ENCODE data around the gene RNASEH1.

Gene RNASEH1
- 35.7 to 38.1 reads per million in 2 experiments for total RNA-seq

DNA sequence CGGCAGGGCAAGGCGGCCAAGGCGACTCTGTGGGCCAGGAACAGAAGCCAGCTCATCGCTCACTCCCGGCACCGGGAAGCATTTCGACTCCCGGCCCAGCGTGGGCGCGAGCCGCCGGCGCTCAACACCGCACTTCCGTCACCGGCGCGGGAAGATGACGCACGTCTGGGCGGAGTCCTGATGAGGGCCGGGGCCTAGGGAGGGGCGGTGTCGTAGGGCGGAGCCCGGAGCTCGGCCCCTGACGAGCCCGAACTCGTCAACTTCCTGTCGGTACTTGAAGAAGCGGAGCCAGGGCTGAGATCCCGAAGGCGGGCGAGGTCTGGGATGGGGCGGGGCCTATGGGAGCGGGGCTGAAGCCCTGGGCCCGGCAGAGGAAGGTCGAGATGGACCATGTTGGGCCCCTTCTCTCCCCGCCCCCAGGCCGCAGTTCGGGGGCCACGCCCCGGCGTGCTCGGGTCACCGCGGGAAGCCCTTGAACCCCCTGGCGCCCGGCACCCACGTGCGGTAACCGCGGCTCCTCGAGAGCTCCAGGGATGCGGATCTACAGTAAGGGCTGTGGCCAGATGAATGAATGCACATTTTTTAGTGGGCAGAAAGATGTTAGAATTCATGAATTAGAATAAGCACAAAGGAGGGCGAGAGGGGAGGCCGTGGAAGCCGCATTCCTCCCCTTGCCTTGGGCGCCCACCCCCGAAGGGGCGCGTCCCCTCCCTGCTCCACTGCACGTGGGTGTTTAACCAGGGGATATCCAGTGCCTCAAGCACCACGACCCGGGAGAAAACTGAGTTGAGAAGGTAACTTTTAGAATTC, at the start of gene RNASEH1:
RNASEH1 (minus strand) TSS at position 129 of the 810 bp plus-strand sequence; CDS start at position 56, 73 bp downstream.
- DNase-seq (ENCODE audit: low read depth), result peak; percentile 99

- no peak for DNase-seq (ENCODE audit: low read depth)
These were observed 48.5 kb upstream of the RNASEH1 start for GRCh38 chr2:3606370-3607201.

DNA sequence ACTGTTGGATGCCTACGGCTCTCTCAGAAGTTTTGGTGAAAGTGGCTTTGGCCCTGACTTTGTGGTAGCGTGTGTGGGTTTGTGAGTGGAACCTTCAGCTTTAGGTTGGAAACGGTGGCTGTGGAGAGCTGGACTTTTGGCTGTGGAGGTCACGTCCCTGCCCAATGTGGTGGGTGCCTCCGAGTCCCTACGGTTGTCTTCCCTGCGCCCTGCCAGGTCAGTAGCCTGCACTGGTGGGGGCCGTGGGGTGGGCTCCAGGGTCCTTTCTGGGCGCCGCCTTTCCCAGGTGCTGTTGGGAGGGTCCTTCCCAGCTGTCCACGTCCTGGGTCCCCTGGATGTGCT, 47.9 kb upstream of the RNASEH1 start:
- DNase-seq (ENCODE audit: low read depth), result no peak

GRCh38 chr2:3604991-3605961, 47.1 kb upstream of the RNASEH1 start:
- peak; percentile 33 for DNase-seq (ENCODE audit: low read depth)

DNA sequence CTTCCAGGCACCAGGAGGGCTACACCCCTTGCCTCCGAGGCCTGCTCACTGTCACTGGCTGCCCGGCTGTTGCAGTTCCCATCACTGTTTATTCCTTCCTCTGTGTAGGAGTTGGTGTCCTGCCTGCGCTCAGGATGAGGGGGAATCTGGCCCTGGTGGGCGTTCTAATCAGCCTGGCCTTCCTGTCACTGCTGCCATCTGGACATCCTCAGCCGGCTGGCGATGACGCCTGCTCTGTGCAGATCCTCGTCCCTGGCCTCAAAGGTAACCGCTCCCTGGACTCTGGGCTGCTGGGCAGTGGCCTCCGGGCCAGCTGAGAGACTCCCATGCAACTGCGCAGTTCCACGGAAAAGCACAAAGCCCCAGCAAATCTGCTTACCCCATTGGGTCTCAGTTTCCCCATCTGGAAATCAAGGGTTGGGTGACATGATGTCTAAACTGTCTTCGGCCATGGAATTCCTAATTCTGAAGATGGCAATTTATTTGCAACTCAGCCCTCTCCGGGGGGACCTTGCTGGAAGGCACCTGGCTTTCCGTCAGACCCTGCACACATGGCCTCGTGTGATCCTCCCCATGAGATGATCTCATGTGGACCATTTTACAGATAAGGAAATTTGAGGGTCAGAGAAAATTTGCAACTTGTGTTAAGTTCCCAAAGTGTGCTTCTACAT, 46.2 kb upstream of the RNASEH1 start:
- DNase-seq (ENCODE audit: low read depth), result no peak

DNA sequence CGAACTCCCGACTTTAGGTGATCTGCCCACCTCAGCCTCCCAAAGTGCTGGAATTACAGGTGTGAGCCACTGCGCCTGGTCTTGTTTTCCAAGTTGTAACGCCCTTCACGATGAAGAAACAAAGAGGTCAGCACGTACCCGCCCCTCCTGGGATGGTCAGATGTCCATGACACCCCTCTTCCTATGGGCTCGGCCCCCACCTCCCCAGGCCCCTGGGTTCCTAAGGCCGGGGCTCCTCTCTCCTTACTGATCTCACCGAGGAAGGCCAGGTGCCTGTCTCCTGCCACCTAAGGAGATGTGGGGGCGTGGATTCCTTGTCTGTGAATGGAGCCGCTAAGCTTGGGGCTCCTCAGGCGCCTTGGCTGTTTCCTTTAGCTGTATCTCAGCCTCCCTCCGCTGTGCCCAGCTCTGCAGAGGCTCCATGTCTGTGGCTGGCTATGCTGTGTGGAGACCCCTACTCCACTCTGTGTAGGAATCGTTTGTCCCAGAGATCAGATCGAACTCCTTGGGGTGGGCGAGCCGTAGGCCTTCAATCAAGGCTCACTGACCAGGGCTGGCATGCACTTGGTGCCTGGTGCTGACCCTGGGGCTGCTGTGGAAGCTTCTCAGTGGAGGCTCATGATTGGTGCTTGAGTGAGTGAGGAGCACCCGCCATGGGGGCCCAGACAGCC, 45.5 kb upstream of the RNASEH1 start:
- no peak for DNase-seq (ENCODE audit: low read depth)

- no peak for DNase-seq (ENCODE audit: low read depth)
These were observed 44.6 kb upstream of the RNASEH1 start for GRCh38 chr2:3602553-3603339.

DNA sequence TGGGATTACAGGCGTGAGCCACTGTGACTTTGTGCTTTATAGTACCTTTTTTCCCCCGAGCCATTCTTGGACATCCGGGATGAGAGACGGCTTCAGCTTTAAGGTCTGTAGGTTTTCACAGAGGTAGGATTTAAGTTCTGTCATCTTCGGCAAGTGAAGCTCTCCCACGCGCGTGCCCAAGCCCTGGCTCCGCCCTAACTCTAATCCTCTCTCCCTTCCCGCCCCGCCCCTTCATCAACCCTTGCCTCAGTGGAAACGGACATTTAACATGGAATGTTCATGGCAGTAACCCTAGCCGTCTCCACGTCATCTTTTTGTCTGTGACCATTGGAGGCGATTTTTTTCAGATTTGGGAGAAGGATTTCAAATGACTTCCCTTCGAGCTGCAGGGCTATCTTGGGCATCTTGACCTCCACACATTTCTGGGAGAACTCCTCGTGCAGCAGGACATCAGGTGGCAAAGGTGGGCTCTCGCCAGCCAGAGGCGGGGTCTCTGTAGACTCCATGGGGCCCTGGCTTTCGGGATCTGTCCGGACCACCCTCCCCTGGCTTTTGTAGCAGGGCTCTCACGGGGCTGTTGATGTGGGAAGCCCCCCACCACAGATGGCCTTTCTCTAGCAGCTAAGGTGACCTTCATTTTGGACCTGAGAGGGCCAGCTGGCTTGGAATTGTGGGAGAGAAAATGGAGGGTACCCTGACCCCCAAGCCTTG, 43.6 kb upstream of the RNASEH1 start:
- no peak for DNase-seq (ENCODE audit: low read depth)

- no peak for DNase-seq (ENCODE audit: low read depth)
These were observed 42.2 kb upstream of the RNASEH1 start for GRCh38 chr2:3600256-3600855.

- DNase-seq (ENCODE audit: low read depth), result no peak
These were observed 41.0 kb upstream of the RNASEH1 start for GRCh38 chr2:3598912-3599854.

DNA sequence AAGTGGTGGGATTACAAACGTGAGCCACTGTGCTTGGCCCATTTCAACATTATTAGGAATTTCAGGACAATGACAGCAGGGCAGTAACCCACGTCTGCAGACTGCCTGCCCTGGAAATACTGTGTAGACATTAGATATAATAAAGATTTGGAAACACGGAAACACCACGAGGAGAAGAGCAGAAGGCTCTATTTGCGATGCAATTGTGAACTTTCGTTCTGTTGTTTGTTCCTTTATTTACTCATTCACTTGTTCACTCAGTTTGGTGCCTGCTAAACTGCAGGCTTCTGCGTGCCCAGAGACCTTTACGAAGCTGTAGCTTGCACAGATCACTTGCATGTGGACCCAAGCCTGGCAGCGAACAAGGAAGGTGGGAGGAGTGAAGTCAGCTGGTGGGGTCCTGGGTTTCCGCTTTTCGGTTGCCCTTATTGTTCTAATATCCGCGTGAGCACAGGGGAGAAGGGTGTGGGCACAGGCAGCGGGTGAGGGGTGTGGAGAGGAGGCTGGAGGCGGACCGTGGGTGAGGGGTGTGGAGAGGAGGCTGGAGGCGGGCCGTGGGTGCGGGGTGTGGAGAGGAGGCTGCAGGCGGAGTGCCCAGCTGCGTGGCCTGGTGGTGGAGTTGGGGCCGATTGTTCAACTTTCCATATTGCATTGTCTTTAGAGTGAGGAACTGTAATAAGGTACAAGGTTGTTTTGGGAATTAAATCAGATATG, 40.2 kb upstream of the RNASEH1 start:
- DNase-seq (ENCODE audit: low read depth), result no peak

DNA sequence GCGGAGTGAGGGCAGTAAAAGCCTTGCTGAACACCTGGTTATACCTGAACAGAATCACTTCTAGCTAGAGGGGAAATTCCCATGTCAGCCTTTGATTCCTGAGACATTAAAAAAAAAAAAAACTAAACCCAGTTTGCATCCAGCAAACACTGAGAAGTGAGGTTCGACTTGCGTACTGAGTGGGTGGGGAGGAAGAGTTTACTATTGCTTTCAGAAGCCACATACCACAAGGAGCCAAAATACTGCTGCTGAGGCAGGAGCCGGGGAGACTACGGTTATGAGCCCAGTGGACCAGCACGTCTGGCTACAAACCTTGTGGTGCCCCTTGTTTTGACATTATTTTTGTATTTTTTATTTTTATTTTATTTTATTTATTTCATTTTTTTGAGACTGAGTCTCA, 39.4 kb upstream of the RNASEH1 start:
- no peak for DNase-seq (ENCODE audit: low read depth)

DNA sequence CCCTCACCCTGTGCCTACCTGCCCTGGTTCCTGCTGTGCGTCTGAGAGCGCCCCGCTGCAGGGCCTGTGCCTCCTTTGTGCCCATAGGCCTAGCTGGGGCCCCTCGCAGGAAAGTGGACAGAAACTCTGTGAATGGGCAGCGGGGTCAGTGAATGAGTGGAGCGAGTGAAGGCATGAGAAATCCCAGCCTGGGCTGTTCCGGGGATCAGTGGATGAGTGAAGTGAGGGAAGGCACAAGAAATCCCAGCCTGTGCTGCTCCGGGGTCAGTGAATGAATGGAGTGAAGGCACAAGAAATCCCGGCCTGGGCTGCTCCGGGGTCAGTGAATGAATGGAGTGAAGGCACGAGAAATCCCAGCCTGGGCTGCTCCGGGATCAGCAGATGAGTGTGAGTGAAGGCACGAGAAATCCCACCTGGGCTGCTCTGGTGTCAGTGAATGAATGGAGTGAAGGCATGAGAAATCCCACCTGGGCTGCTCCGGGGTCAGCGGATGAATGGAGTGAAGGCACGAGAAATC, 38.8 kb upstream of the RNASEH1 start:
- no peak for DNase-seq (ENCODE audit: low read depth)

- DNase-seq (ENCODE audit: low read depth), result no peak
These were observed 37.9 kb upstream of the RNASEH1 start for GRCh38 chr2:3595985-3596384.

DNA sequence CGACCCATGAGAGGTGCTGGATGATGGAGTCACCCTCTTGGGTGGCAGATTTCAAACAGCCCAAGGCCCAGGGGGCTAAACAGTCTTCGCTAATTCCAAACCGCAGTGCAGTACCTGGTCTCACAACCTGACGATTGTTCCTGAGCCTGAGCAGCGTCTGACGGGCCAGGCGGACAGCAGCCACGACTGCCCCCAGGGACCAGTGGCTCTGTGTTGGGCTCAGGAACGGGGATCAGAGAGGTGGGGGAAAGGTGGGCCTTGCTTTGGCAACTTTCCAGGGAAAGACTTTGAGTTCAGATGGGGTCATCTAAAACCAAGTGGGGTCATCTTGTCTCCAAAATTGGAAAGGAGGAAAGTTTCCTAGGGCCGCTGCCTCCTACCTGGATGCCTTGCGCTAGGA, 37.3 kb upstream of the RNASEH1 start:
- DNase-seq (ENCODE audit: low read depth), result no peak

DNA sequence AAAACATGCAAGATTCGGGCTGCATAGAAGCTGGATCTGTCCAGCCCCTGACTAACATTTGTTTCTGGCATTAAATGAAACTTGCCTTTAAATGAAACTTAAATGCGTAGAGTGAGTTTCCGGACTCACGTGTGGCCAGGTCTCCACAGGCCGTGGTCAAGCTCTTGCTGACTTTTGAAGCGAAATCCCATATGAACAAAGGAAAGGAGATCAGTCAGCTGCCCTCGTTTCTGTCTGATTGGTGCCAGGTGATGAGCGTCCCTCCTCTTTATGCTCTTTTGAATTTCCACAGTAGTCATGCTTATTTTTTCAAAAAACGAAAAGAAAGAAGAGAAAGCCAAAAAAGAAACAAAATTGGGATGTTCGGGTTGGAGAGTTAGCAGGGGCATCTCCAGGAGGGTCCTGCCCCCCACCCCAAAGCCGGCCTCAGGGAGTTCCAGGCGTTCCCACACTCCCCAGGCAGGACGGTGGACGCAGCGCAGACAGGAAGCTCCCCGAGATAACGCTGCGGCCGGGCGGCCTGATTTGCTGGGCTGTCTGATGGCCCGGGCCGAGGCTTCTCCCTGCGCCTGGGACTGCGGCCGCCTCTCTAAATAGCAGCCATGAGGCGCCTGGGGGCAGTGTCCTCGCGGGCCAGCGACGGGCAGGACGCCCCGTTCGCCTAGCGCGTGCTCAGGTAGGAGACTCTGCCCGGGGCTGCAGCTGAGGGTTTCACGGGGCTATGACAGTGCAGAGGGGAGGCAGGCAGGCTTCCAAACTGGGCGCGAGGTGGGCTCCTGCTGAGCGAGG, 36.6 kb upstream of the RNASEH1 start, which contains the start of gene COLEC11:
COLEC11 (plus strand) TSS at position 620 of the 789 bp plus-strand sequence. CDS start 9,229 bp downstream, outside the sequence.
- no peak for DNase-seq (ENCODE audit: low read depth)
